Retinal pigment epithelial cell (primary cell): ENCODE data around the gene ARHGEF40.

ENCODE experiments used
- DNase-seq: peaks from one replicate; pipeline ENCODE4 v3.0.0-alpha.2; 2010; ENCODE audit warnings: low read depth
- H3K4me3 ChIP-seq: 2 replicates; pipeline ENCODE4 v1.5.1; 2011; ENCODE audit warnings: mild to moderate bottlenecking, low read length, control low read depth, moderate library complexity
- CTCF ChIP-seq: conservative IDR thresholded peaks from 2 replicates; pipeline ENCODE4 v1.5.1; 2011; ENCODE audit warnings: low read depth, low read length, control low read depth, inconsistent platforms

Gene ARHGEF40

GRCh38 chr14:21090194-21090939 is 20.3 kb downstream of the ARHGEF40 start:
- TF ChIP-seq CTCF: peak; percentile 57
- DNase-seq: no peak
- no peak overlapping the region for H3K4me3 ChIP-seq

- TF ChIP-seq CTCF: no peak
- no peak overlapping the region for H3K4me3 ChIP-seq
- no peak for DNase-seq
Measured at GRCh38 chr14:21090940-21091663, 21.0 kb downstream of the ARHGEF40 start.

GRCh38 chr14:21091821-21092272 is 21.7 kb downstream of the ARHGEF40 start:
- no peak for TF ChIP-seq CTCF
- DNase-seq: no peak
- no peak overlapping the region for H3K4me3 ChIP-seq

GRCh38 chr14:21092273-21093011 is 22.3 kb downstream of the ARHGEF40 start:
- TF ChIP-seq CTCF: peak; percentile 100
- H3K4me3 ChIP-seq: no peak overlapping the region
- no peak for DNase-seq

GRCh38 chr14:21093018-21093417 is 22.9 kb downstream of the ARHGEF40 start:
- TF ChIP-seq CTCF: no peak
- DNase-seq: no peak
- H3K4me3 ChIP-seq: no peak overlapping the region

- peak; percentile 62 for TF ChIP-seq CTCF
- peak overlapping the region; percentile 23 for H3K4me3 ChIP-seq
- no peak for DNase-seq
Measured at GRCh38 chr14:21093769-21094681, 23.9 kb downstream of the ARHGEF40 start.
